GM10266 (cell line): ENCODE measurements around the gene SP1.
A peak's percentile ranks its signal among the peaks of the same experiment; 100 is the strongest.
"Not testable (repeated sequence)": the region's sequence is repeated elsewhere in the genome, so short reads cannot be mapped to it uniquely, and the experiment has no call there.

ENCODE experiments used
- DNase-seq: peaks from one replicate; pipeline ENCODE4 v3.0.0; 2012; ENCODE audit errors: extremely low spot score
- CTCF ChIP-seq: IDR thresholded peaks from 2 replicates; pipeline ENCODE4 v1.5.1; 2012; ENCODE audit warnings: mild to moderate bottlenecking, low read depth; ENCODE audit not compliant: control insufficient read depth, insufficient read depth; ENCODE audit errors: missing control alignments

Gene SP1

GRCh38 chr12:53380104-53380793 is at the start of gene SP1:
Gene SP1, plus strand, starts transcription at chr12:53380176. Its CDS starts 116 bp downstream, at chr12:53380292.
- no peak for TF ChIP-seq CTCF
- peak; percentile 89 for DNase-seq

GRCh38 chr12:53330671-53331070 is 49.3 kb upstream of the SP1 start:
- no peak for DNase-seq

GRCh38 chr12:53332339-53332738 is 47.6 kb upstream of the SP1 start:
- DNase-seq: not testable (repeated sequence)

More at GRCh38 chr12:53330671-53331070, 49.3 kb upstream of the SP1 start:
- no peak for TF ChIP-seq CTCF

DNA sequence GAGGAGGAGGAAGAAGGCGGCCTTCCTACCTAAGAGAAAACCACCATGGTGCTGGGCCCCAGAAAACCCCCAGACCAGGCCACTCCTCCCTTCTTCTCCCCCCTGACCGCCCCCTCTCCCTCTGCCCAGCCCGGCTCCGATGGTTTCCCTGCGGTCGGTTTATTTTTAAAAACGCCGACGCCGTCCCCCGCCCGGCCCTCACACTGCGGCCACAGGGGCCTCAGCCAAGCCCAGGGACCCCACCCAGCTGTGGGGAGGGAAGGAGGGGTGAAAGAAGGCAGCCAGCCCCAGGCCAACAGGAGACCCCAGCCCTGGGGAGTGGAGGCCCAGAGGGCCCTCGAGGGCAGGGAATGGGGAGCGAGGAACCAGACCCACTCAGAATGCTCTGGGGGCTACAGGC is 47.2 kb upstream of the SP1 start:
- no peak for DNase-seq
- no peak for TF ChIP-seq CTCF

DNA sequence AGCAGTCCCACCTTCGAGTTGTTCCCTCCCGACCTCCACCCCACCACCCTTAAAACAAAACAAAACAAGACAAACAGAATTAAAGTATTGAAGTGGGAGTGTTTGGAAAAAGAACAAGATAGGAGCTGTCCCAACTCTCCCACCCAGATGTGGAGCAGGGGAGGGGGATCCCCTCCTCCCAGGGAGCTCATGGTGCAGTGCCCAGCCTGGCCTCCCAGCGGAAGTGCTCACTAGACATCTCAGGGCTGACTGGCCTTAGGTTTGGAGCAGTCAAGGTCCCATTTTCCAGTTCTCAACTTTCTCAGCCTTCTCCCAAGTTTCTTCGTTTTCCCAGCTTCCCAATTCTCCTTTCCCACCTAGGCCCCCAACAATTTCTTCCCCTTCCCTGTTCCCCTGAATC is 46.7 kb upstream of the SP1 start:
- no peak for DNase-seq
- TF ChIP-seq CTCF: no peak

- no peak for TF ChIP-seq CTCF
These were observed 46.1 kb upstream of the SP1 start for GRCh38 chr12:53333845-53334244.

DNA sequence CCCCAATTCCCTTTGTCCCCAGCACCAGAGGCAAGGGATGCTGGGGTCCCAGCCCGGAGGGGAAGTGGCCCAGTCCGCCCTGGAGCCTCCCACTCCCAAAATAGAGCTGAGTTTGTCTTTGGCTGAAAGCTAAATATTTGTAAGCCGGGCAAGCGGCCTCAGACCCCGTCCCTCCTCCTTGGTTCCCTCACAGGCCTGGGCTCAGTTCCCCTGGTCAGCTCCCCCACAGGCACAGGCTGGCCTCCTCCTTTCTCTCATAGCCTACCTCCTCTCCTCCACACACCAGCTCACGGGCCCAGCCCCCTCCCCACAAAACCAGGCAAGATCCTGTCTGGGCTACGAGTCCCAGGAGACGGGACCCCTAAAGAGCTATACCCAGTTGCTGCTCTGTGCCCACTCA is 45.2 kb upstream of the SP1 start:
- no peak for DNase-seq
- no peak for TF ChIP-seq CTCF

More at GRCh38 chr12:53333845-53334244, 46.1 kb upstream of the SP1 start:
- no peak for DNase-seq
